HepG2 (cell line): Measurements from ENCODE around the gene TGM1. TPM values are rescaled to one million over a fixed set of nuclear protein-coding genes. Genes with fewer than 3 reads are reported as not detected.
A peak's percentile ranks its signal among the peaks of the same experiment; 100 is the strongest.

Experiments
- ATAD3A ChIP-seq: sonication (generic); formaldehyde crosslinking; IDR thresholded peaks from 2 replicates; pipeline ENCODE4 v1.4.0; 2020; ENCODE audit warnings: missing genetic modification reagents
- CAMTA2 ChIP-seq: sonication (generic); formaldehyde crosslinking; IDR thresholded peaks from 2 replicates; pipeline ENCODE4 v1.4.0; 2020; ENCODE audit warnings: mild to moderate bottlenecking, missing genetic modification reagents, borderline replicate concordance
- CBFB ChIP-seq: sonication (generic); formaldehyde crosslinking; IDR thresholded peaks from 2 replicates; pipeline ENCODE4 v1.4.0; 2020; ENCODE audit warnings: missing genetic modification reagents
- DR1 ChIP-seq: sonication (generic); formaldehyde crosslinking; IDR thresholded peaks from 2 replicates; pipeline ENCODE4 v1.8.0; 2021; ENCODE audit warnings: mild to moderate bottlenecking, missing genetic modification reagents, inconsistent platforms
- EZH2 ChIP-seq: conservative IDR thresholded peaks from 2 replicates; pipeline ENCODE4 v1.6.1; 2012; ENCODE audit warnings: mild to moderate bottlenecking, low read depth, low read length, moderate library complexity
- IRX3 ChIP-seq: sonication (generic); formaldehyde crosslinking; IDR thresholded peaks from 2 replicates; pipeline ENCODE4 v1.8.1; 2023; ENCODE audit warnings: mild to moderate bottlenecking, low read depth, missing genetic modification reagents, borderline replicate concordance
- JUN ChIP-seq: sonication (generic); formaldehyde crosslinking; IDR thresholded peaks from 2 replicates; pipeline ENCODE4 v1.4.0; 2020; ENCODE audit warnings: mild to moderate bottlenecking, missing genetic modification reagents
- KAT7 ChIP-seq: IDR thresholded peaks from 2 replicates; pipeline ENCODE4 v1.6.1; 2018; ENCODE audit warnings: borderline replicate concordance, missing compliant biosample characterization
- KDM3A ChIP-seq: IDR thresholded peaks from 2 replicates; pipeline ENCODE4 v1.6.1; 2018; ENCODE audit warnings: low read depth, missing compliant biosample characterization
- MATR3 ChIP-seq: sonication (generic); formaldehyde crosslinking; IDR thresholded peaks from 2 replicates; pipeline ENCODE4 v1.4.0; 2020; ENCODE audit warnings: missing genetic modification reagents
- MTA1 ChIP-seq: sonication (generic); formaldehyde crosslinking; IDR thresholded peaks from 2 replicates; pipeline ENCODE4 v1.4.0; 2020; ENCODE audit warnings: missing genetic modification reagents, mild to moderate bottlenecking, borderline replicate concordance
- MZF1 ChIP-seq: sonication (generic); formaldehyde crosslinking; IDR thresholded peaks from 2 replicates; pipeline ENCODE4 v1.8.1; 2023; ENCODE audit warnings: mild to moderate bottlenecking, missing genetic modification reagents, borderline replicate concordance
- PHF21A ChIP-seq: sonication (generic); formaldehyde crosslinking; IDR thresholded peaks from 2 replicates; pipeline ENCODE4 v1.5.0; 2020; ENCODE audit warnings: mild to moderate bottlenecking, missing genetic modification reagents
- SOX13 ChIP-seq, 3 experiments: fragments of 450-650 bp in 1 of 3; sonication (generic) in 1 of 3; formaldehyde crosslinking in 1 of 3; IDR thresholded peaks in 2 of 3; conservative IDR thresholded peaks in 1 of 3; 2 replicates each; pipeline versions ENCODE4 v1.5.0 to v1.6.1; 2016 to 2020; ENCODE audit warnings: antibody characterized with exemption in 1 of 3, mild to moderate bottlenecking in 1 of 3, missing compliant biosample characterization in 1 of 3, missing genetic modification reagents in 1 of 3, moderate library complexity in 1 of 3
- THAP11 ChIP-seq: IDR thresholded peaks from 2 replicates; pipeline ENCODE4 v1.6.1; 2016; ENCODE audit warnings: missing biosample characterization, missing genetic modification reagents
- ZBTB7B ChIP-seq: sonication (generic); formaldehyde crosslinking; IDR thresholded peaks from 2 replicates; pipeline ENCODE4 v1.4.0; 2020; ENCODE audit warnings: missing genetic modification reagents
- ZKSCAN8 ChIP-seq: IDR thresholded peaks from 2 replicates; pipeline ENCODE4 v1.6.1; 2016; ENCODE audit warnings: borderline replicate concordance, missing genetic modification reagents, missing compliant biosample characterization
- ZNF143 ChIP-seq: sonication (generic); formaldehyde crosslinking; IDR thresholded peaks from 2 replicates; pipeline ENCODE4 v1.4.0; 2020; ENCODE audit warnings: missing genetic modification reagents
- ZNF263 ChIP-seq: sonication (generic); formaldehyde crosslinking; IDR thresholded peaks from 2 replicates; pipeline ENCODE4 v1.4.0; 2020; ENCODE audit warnings: missing genetic modification reagents
- ZNF510 ChIP-seq: sonication (generic); formaldehyde crosslinking; IDR thresholded peaks from 2 replicates; pipeline ENCODE4 v1.4.0; 2020; ENCODE audit warnings: low read depth, mild to moderate bottlenecking, missing genetic modification reagents
- ZNF577 ChIP-seq: sonication (generic); formaldehyde crosslinking; IDR thresholded peaks from 2 replicates; pipeline ENCODE4 v1.4.0; 2020; ENCODE audit warnings: mild to moderate bottlenecking, low read depth, missing genetic modification reagents, borderline replicate concordance
- polyA plus RNA-seq, 8 experiments: library from polyadenylated mRNA; depleted of rRNA in 3 of 8; stranded (reverse) in 7 of 8; unstranded in 1 of 8; fragments of >200 nt; fragmentation: Illumina TruSeq in 4 of 8; extraction: Trizol in 4 of 8; gene quantifications; 2 replicates each; pipeline versions ENCODE4 v1.2.1 to v1.2.3, GENCODE V29; 2011 to 2016; ENCODE audit warnings: low read depth in 4 of 8, missing spikeins in 1 of 8, mixed read lengths in 1 of 8; ENCODE audit not compliant: insufficient read depth in 1 of 8
- total RNA-seq, 5 experiments: library from RNA; depleted of rRNA; stranded (reverse); fragments of >200 nt; fragmentation: Illumina TruSeq; extraction: Trizol; gene quantifications; 2 replicates each; pipeline ENCODE4 v1.2.3, GENCODE V29; 2016; ENCODE audit warnings: low read depth in 1 of 5
- TF ChIP-seq, protein P1 (sequence below): sonication (generic); formaldehyde crosslinking; conservative IDR thresholded peaks from 2 replicates; pipeline ENCODE4 v1.4.0; 2020; ENCODE audit warnings: missing genetic modification reagents
- TF ChIP-seq, protein P2 (sequence below): sonication (generic); formaldehyde crosslinking; IDR thresholded peaks from 2 replicates; pipeline ENCODE4 v1.8.1; 2023; ENCODE audit warnings: missing genetic modification reagents, mild to moderate bottlenecking, borderline replicate concordance
- TF ChIP-seq, protein P3 (sequence below): IDR thresholded peaks from 2 replicates; pipeline ENCODE4 v1.6.1; 2018; ENCODE audit warnings: missing genetic modification reagents
- TF ChIP-seq, protein P4 (sequence below): sonication (generic); formaldehyde crosslinking; IDR thresholded peaks from 2 replicates; pipeline ENCODE4 v1.4.0; 2020; ENCODE audit warnings: missing genetic modification reagents
- TF ChIP-seq, protein P5 (sequence below): IDR thresholded peaks from 2 replicates; pipeline ENCODE4 v1.6.1; 2016; ENCODE audit warnings: missing genetic modification reagents, missing compliant biosample characterization

TGM1 gene
- total and polyA plus RNA-seq, 2 of the 13 experiments (the other 11 are each of a cell fraction or from before 2014, with no cell fraction given), result 3.2 to 10.6 TPM

DNA sequence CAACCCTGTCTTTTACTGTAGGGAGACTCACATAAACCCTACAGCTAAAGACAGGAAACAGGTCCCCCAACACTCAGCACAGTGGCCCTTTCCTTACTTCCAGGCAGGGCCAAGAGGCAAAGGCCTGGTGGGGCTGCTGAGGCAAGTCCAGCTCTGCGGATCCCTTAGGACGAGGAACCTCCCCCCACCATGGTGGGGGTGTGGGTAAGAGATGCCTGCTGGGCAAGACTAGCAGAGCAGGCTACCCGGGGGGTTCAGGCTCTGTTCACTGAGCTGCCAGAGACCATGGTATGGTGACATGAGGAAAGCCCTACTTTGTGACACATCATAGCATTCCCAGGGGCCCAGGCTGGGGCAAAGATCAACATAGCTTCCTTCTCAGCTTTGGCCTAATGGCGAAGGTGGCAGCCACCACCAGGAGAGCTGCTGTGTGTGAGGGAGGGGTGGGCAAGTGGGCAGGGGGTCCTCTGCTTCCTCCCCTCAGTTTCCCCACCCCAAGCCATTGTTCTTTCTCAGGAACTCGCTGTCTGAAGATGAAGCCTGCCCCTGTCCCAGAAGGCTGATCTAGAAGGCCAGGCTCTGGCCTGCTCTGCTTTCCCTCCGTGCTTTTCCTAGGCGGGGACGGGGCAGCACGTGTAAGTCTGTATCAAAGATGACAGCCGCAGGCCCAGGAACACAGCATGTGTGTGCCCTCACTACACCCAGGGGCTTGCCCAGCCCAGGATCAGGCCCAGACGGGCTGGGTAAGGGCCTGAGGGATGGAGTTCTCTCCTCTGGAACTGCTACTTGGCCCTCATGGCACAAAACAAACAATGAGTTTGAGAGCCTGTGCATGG lies 10.5 kb downstream of the TGM1 start (continued):
- TF ChIP-seq, protein P1, sequence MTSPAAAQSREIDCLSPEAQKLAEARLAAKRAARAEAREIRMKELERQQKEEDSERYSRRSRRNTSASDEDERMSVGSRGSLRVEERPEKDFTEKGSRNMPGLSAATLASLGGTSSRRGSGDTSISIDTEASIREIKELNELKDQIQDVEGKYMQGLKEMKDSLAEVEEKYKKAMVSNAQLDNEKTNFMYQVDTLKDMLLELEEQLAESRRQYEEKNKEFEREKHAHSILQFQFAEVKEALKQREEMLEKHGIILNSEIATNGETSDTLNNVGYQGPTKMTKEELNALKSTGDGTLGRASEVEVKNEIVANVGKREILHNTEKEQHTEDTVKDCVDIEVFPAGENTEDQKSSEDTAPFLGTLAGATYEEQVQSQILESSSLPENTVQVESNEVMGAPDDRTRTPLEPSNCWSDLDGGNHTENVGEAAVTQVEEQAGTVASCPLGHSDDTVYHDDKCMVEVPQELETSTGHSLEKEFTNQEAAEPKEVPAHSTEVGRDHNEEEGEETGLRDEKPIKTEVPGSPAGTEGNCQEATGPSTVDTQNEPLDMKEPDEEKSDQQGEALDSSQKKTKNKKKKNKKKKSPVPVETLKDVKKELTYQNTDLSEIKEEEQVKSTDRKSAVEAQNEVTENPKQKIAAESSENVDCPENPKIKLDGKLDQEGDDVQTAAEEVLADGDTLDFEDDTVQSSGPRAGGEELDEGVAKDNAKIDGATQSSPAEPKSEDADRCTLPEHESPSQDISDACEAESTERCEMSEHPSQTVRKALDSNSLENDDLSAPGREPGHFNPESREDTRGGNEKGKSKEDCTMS (CRISPR knock-in tag), result no peak
- TF ChIP-seq, protein P2, sequence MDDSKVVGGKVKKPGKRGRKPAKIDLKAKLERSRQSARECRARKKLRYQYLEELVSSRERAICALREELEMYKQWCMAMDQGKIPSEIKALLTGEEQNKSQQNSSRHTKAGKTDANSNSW (CRISPR knock-in tag), result no peak
- TF ChIP-seq, protein P3, sequence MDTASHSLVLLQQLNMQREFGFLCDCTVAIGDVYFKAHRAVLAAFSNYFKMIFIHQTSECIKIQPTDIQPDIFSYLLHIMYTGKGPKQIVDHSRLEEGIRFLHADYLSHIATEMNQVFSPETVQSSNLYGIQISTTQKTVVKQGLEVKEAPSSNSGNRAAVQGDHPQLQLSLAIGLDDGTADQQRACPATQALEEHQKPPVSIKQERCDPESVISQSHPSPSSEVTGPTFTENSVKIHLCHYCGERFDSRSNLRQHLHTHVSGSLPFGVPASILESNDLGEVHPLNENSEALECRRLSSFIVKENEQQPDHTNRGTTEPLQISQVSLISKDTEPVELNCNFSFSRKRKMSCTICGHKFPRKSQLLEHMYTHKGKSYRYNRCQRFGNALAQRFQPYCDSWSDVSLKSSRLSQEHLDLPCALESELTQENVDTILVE (CRISPR knock-in tag), result peak; percentile 65; the same call in 1 of the 2 replicates
- no peak for TF ChIP-seq ZNF510 (CRISPR knock-in tag)
- TF ChIP-seq MTA1 (CRISPR knock-in tag), result no peak; the same call in 1 of the 2 replicates
- TF ChIP-seq ZNF143, result peak; percentile 63; the same call in 1 of the 2 replicates
- no peak; the same call in 1 of the 2 replicates for TF ChIP-seq KAT7 (CRISPR knock-in tag)
- TF ChIP-seq, protein P4, sequence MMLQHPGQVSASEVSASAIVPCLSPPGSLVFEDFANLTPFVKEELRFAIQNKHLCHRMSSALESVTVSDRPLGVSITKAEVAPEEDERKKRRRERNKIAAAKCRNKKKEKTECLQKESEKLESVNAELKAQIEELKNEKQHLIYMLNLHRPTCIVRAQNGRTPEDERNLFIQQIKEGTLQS, result no peak; the same call in 1 of the 2 replicates
- no peak for TF ChIP-seq CAMTA2
- TF ChIP-seq DR1, result no peak
- TF ChIP-seq ZKSCAN8 (CRISPR knock-in tag), result no peak; the same call in 1 of the 2 replicates
- TF ChIP-seq MATR3, result no peak
- peak; percentile 71 for TF ChIP-seq THAP11
- peak; percentile 37; the same call in 1 of the 2 replicates for TF ChIP-seq IRX3
- TF ChIP-seq EZH2, result no peak
- TF ChIP-seq, protein P5, sequence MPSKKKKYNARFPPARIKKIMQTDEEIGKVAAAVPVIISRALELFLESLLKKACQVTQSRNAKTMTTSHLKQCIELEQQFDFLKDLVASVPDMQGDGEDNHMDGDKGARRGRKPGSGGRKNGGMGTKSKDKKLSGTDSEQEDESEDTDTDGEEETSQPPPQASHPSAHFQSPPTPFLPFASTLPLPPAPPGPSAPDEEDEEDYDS, result peak; percentile 48; the same call in 1 of the 2 replicates
- peak; percentile 65; the same call in 1 of the 2 replicates for TF ChIP-seq KDM3A (CRISPR knock-in tag)
- TF ChIP-seq PHF21A, result no peak
- TF ChIP-seq ATAD3A, result 0 out of 2 replicates have a peak, but pooled peaks have one; percentile 11
- peak; percentile 40; the same call in 1 of the 2 replicates for TF ChIP-seq ZBTB7B (CRISPR knock-in tag)
- TF ChIP-seq ZNF577 (CRISPR knock-in tag), result no peak
- TF ChIP-seq CBFB, result no peak
- TF ChIP-seq ZNF263, result no peak
- TF ChIP-seq SOX13 (IDR thresholded peaks at IDR 0.05), result no peak
- TF ChIP-seq SOX13 (CRISPR knock-in tag; conservative IDR thresholded peaks at IDR 0.05 in 1 of 2, IDR thresholded peaks at IDR 0.05 in 1 of 2), result peak; percentile 77 to 88; a peak in 3 of 4 replicates
- peak; percentile 93 for TF ChIP-seq MZF1
- TF ChIP-seq JUN, result no peak
